Peyer's patch (tissue), 4 donors: Measurements from ENCODE around the gene CAMSAP1.

Experiments
- CTCF ChIP-seq, 6 experiments: fragments of 450-650 bp in 4 of 6; fragments of 200-600 bp in 2 of 6; sonication (generic) in 1 of 6; IDR thresholded peaks; one replicate each; pipeline ENCODE4 v1.5.1; 2017 to 2019; ENCODE audit warnings: antibody characterized with exemption in 6 of 6, mild to moderate bottlenecking in 3 of 6, moderate library complexity in 1 of 6
- POLR2A ChIP-seq, 2 donors: fragments of 450-650 bp; IDR thresholded peaks; one replicate each; pipeline ENCODE4 v1.5.1; 2017; ENCODE audit warnings: antibody characterized with exemption in 2 of 2, mild to moderate bottlenecking in 2 of 2, moderate library complexity in 2 of 2

DNA sequence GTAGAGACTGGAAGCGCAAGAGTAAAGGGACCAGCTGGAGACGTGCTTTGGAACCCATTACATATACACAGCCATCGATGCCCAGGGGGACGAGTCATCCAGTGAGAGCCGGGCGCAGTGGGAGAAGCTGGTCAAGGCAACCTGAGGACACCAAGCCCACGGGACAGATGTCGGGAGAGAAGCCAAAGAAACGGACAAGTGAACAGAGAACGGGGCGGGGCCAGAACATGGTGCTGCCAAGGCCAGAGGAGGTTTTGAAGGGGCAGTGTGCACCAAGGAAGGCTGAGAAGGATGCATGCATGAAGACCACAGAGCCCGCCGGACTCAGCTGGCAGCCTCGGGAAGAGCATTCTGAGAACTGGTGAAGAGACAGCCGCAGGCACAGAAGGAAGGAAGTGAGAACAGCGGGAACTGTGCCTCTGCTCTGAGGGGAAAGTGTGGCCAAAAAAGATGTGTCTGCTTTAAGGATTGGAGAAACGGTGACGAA is 20.3 kb downstream of the CAMSAP1 start:
- no peak for TF ChIP-seq CTCF (IDR thresholded peaks at IDR 0.05)
- no peak for TF ChIP-seq POLR2A (IDR thresholded peaks at IDR 0.05)
